Testis (tissue), 2 donors: ENCODE measurements around the gene MLXIP.

Experiments used
- CTCF ChIP-seq, 3 experiments: fragments of 450-650 bp in 2 of 3; fragments of 200-600 bp in 1 of 3; sonication (generic) in 1 of 3; IDR thresholded peaks; one replicate each; pipeline ENCODE4 v1.5.1; 2016 to 2019; ENCODE audit warnings: antibody characterized with exemption in 3 of 3, mild to moderate bottlenecking in 2 of 3, moderate library complexity in 1 of 3
- POLR2A ChIP-seq: fragments of 450-650 bp; IDR thresholded peaks from one replicate; pipeline ENCODE4 v1.6.1; 2017; ENCODE audit warnings: antibody characterized with exemption, mild to moderate bottlenecking, moderate library complexity

GRCh38 chr12:122080149-122081082, 1.9 kb downstream of the MLXIP start:
- TF ChIP-seq POLR2A: no peak
- TF ChIP-seq CTCF (IDR thresholded peaks at IDR 0.05): peak in 1 of 3 experiments; percentile 5
